ENCODE results near the gene FCER1A.
A peak's percentile ranks its signal among the peaks of the same experiment; 100 is the strongest.
"Not testable (repeated sequence)": the region's sequence is repeated elsewhere in the genome, so short reads cannot be mapped to it uniquely, and the experiment has no call there.

Gene FCER1A

DNA sequence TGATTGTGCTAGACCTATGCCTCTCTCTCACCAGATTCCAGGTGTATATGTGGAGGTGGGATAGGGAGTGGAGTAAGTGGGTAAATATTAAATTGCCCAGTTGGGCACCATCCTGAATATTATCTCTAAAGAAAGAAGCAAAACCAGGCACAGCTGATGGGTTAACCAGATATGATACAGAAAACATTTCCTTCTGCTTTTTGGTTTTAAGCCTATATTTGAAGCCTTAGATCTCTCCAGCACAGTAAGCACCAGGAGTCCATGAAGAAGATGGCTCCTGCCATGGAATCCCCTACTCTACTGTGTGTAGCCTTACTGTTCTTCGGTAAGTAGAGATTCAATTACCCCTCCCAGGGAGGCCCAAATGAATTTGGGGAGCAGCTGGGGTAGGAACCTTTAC is at the start of gene FCER1A:
FCER1A (plus strand) TSS at position 242 of the 400 bp plus-strand sequence; CDS start at position 271, 29 bp downstream.
- DNase-seq (ENCODE audit: low spot score): no peak

DNA sequence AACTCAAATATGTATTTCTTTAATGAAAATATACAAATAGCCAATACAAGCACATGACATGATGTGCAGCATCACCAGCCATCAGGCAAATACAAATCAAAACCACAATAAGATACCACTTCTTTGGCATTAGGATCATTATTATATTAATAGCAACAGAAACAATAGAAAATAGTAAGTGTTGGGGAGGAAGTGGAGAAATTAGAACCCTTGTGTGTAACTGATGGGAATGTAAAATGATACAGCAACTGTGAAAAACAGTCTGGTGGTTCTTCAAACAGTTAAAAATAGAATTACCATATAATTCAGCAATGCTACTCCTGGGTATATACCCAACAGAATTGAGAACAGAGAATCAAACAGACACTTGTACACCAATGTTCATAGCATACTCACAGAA is 40.8 kb upstream of the FCER1A start:
- DNase-seq (ENCODE audit: low spot score): no peak

DNA sequence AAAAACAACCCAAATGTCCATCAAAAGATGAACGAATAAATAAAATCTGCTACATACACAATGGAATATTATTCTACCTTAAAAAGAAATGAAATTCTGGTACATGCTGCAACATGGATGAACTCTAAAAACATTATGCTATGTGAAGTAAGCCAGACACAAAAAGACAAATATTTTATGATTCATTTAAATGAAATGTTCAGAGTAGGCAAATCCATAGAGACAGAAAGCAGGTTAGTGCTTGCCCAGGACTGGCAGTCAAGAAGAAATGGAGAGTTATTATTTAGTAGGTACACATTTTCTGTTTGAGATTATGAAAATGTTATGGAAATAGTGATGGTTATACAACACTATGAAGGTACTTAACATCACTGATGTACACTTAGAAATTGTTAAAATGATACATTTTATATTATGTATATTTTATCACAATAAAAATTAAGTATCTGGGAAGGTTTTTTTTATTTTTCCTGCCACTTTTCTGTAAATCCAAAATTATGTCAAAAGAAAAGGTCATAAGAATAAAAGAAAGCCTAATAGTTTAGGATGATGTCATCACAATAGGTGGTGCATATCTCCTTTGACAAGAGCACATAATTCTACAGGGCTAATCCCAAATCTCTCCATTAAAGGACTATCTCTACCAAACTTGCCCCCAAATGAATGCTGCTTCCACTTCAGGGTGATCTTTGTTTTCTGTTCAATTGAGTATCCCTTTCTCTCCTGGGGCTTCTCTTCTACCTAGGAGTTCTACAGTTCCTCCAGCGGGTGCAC is 40.2 kb upstream of the FCER1A start:
- DNase-seq (ENCODE audit: low spot score): no peak

DNA sequence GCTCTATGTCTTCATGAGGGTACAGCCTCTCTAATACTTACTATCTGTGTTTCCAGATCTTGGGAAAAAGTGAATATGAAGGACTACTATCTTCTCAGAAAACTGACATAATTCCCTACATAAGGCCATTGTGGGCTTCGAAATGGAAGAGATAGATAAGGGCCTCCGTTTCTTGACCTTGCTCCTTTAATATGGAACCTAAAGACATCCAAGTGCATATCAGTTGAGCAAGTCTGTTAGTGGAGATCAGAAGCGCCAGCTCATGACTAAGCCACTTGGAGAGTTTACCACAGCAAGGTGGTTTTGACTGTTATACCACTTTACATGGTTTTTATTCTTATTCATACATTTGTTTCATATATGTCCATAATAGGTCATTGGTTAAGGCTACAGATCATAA is 35.3 kb upstream of the FCER1A start:
- no peak for DNase-seq (ENCODE audit: low spot score)

DNA sequence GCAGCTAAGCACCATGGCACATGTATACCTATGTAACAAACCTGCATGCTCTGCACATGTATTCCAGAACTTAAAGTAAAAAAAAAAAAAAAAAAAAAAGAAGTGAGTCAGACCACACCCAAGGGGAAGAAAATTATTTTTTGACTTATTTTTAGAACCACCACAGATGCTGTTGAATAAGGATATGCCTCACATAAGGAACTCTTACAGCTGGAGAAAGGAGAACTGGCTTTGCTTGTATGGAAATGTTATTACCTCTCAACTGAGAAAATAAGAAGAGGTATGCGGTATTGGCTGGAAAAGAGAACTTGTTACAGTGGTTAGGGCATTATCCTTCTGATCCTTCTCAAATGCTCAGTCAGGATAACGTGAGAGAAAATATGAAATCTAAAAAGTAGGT is 27.5 kb upstream of the FCER1A start:
- DNase-seq (ENCODE audit: low spot score): no peak

DNA sequence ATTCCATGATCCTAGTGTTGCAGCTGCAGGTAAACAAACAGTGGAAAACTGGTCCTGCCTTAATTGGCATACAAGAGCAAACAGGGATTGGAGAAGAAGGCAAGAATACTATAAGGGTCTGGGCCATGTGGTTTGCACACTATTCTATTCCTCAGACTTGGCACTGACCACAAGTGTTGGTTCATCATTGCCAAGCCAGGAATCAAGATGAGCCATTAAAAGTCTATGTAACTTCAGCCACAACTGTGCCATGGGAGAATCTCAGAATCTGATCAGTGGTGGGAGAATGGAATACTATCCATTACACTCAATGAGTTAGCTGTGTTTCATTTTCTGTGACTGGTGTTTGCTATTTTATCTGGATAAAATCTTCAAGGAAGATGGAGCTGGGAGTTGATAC is 26.2 kb upstream of the FCER1A start:
- DNase-seq (ENCODE audit: low spot score): no peak

DNA sequence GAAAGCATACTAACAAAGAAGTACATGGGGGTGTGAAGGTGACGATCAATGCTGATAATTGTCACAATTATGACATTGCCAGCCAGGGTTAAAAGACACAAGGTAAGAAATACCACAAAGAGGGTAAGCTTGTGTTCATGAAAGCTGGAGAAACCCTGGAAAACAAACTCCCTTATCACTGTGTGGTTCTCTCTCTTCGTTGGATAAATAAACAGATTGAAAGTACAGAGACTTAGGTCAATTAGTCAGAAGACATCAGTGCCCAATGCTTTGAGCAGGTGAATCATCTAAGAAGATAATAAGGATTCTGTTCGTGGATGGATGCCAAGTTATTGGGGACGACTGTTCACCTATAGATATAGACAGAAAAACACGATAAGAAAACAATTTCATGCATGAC is 22.4 kb upstream of the FCER1A start:
- DNase-seq (ENCODE audit: low spot score): no peak

DNA sequence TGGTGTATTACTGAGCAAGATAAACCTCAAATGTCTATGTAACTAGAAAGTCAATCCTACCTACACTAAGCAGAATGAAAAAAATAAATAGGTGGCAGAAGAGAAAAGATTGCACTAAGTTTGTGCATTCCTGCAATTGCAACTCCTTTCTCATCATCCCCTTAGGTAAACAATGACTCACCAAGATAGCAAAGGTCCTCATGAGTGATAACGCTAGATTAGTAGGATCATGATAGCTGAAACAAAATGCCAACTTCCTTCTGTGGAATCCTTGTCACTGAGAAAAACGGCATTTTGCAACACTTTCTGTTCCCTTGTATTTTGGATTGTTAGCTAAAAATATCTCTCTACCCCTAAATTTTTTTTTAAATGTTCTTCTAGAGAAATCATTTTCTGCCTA is 20.0 kb upstream of the FCER1A start:
- DNase-seq (ENCODE audit: low spot score): no peak

DNA sequence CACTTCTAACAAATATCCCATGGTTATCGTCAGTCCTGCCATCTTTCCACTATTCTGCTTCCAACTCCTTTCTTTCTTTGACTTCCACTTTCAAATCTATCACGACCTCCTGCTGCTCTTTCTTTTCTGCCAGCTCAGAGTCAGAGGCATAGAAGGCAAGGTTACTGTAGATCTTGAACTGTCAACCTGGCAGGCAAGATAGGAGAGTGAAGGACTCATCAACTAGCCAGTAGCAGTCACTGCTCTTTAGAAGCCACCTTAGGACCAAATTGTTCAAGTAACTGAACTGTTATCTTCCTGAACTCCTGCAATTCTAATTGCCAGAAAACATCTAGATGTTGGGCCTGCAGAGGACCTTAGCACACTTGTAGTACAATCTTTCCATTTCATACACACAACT is 13.1 kb upstream of the FCER1A start:
- DNase-seq (ENCODE audit: low spot score): no peak

DNA sequence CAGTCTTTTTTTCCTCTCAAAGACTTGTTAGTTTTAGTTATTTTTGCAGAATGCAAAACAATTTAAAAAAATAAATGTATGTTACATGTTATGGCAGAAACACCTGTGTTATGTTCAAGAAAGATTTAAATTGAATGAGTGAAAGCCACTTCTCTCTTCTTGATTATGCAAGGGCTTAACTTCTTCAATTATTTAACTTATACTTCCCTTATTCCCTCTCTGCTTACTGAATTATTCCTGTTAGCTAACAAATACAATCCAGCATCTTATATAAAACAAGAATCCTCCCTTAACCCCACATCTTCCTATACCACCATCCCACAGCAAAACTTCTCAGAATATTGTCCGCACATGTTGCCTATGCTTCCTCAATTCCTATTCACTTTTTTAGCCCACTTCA is 10.7 kb upstream of the FCER1A start:
- DNase-seq (ENCODE audit: low spot score): no peak

DNA sequence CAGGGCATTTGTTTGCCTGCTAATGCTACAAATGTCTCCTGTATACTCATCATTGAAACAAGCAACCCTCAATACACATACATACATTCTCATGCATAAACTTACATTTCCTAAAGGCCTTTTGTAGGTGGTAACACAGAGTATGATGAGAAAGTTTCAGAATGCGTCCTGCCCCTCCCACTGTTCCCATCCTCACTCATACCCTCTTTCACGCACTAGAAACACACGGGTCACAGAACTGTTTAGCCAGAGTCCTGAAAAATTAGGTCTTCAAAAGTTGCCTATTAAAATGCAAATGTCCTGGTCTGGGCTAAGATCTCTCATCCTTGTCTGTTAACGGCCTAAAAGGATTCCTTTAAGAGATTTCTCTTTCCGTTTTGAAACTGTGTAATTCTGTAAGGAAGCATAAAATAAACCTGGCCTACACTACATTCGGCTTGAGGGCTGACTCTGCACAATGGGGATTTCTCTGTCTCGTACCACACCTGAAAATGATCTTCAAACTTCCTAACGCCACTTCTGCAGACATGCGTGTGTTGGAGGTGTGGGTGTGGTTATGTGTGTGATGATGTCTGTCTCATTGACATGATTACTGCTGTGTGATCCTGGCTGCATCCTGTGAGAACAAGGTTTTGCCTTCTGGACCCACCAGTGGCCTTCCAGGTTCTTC is 5.3 kb upstream of the FCER1A start:
- no peak for DNase-seq (ENCODE audit: low spot score)

DNA sequence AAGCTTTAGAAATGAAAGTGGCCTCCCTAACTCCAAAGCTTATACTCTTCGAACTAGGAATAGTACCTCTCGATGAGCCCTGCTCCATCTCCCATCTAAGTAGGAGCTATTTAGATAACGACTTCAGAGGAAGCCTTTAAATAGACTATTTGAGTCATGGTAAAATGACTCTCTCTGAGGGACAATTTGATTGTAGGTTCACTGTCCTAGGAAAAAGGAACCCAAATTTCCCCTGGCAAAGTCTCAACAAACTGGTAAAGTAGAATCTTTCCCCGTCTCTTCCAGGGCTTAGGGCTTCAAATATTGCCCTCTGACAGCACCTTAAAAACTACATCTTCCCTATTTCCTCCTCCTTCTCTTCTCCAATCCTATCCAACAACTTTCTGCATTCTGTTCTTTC is 2.0 kb upstream of the FCER1A start:
- DNase-seq (ENCODE audit: low spot score): no peak

DNA sequence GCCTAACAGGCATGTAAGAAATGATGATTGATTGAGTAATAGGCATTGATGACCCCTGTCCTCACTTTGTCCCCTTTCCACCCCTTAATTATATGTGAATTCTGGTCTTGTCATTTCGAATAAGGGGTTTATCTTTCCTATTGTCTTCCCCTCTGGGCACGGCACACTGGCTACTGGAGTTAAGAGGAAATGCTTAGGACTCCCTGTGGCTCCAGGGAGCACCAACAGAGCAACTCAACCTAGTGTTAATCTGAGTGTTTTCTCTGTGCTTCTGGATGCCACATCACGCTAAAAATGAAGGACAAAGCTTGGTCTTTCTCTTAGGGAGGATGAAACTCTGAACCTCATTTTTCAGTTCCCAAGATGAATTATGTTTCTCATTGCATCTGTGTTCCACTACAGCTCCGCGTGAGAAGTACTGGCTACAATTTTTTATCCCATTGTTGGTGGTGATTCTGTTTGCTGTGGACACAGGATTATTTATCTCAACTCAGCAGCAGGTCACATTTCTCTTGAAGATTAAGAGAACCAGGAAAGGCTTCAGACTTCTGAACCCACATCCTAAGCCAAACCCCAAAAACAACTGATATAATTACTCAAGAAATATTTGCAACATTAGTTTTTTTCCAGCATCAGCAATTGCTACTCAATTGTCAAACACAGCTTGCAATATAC is 5.3 kb downstream of the FCER1A start:
- DNase-seq (ENCODE audit: low spot score): no peak

DNA sequence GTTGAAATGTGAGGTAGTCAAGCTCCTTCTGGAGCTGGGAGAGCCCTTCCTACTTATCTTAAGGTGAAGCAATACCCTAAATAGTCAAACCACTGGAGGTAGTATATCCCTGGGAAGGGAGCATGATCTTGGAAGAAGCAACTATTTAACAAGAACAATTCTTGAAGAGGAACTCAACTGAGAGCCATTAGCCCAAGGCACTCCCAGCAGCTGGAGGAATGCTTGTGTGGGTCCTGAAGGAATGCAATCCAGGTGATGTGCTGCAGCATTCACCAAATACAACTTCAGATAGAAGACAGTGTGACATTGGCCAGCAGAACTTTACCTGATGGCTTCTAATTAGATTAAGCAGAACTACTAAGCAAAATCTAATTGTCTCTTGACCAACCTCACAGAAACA is 9.5 kb downstream of the FCER1A start:
- no peak for DNase-seq (ENCODE audit: low spot score)

DNA sequence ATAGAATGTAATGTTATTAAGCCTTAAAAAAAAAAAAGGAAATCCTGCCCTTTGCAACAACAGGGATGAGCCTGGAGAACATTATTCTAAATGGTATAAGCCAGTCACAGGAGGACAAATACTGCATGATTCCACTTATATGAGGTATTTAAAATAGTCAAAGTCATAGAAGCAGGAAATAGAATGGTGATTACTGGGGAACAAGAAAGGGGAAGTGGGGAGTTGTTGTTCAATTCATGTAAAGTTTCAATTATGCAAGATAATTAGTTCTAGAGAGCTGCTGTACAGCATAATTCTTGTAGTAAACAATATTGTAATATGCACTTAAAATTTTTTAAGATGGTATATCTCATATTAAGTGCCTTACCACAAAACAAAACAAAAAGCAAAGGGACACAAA is 13.2 kb downstream of the FCER1A start:
- no peak for DNase-seq (ENCODE audit: low spot score)

DNA sequence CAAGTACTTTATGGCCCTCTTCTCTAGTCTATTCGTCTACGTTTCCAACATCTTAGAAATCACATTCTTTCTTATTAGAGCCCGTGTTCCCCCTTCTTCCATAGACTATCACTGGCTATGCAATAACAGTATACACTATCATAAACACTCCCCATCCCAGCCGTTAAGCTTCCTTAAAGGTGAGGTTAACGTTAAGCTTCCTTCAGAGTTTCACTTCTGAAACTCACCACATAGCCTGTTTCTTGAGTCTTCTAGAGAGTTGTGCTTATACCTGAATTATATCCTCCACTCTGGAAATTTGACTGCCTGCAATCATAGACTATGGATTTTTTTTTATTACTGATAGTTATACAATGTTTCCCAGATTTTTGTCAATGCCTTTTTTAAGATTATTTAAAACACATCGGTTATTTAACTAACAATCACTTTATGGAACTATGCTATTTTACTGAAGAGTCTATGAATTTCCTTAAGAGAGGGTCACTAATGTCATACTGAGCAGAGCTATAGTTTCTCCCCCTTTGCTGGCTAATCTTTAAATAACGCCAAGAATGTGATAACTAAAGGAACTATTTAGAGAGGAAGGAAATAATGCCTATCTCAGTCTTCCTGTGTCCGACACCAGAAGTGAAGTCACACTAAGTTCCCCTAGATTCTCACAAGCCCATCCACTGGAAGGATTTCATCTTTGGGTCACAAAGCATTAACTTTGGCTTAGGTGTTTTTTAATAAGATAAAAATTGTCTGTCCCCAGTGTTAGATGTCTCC is 16.8 kb downstream of the FCER1A start:
- peak; percentile 24 for DNase-seq (ENCODE audit: low spot score)

DNA sequence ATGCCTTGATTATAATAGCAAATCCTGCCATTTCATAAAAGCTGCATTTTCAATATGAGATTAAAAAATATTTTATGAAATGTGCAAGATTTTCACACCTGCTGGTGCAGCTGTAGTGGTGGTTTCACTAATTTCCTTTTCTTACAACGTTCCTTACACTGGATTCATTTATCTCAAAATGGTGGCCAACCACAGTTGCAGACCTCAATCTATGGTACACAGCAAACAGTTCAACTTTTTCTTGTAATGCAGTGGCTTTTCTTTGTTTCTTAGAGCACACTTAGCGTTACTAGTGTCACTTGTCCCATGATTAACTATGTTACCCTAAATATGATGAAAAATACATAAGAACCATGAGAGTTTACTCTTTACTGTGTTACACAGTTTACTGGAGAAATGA is 32.7 kb downstream of the FCER1A start:
- no peak for DNase-seq (ENCODE audit: low spot score)

DNA sequence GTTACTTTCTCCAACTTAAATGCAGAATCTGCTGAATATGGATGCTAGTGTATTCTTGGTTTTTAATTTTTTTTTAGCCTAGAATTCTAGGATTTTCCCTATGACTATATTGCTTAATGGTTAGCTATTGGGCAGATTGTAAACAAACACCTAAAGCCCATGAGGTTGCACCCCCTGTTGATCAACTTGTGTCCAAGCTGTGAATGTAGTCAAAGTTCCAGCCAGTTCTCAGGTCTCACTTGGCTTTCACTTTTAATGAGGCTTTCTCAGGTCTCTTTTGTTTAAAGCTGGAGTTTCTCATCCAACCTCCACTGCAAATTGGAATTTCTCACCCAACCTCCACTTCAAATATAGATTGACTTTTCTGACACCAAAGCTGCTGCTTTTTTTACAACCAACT is 35.9 kb downstream of the FCER1A start:
- DNase-seq (ENCODE audit: low spot score): no peak

DNA sequence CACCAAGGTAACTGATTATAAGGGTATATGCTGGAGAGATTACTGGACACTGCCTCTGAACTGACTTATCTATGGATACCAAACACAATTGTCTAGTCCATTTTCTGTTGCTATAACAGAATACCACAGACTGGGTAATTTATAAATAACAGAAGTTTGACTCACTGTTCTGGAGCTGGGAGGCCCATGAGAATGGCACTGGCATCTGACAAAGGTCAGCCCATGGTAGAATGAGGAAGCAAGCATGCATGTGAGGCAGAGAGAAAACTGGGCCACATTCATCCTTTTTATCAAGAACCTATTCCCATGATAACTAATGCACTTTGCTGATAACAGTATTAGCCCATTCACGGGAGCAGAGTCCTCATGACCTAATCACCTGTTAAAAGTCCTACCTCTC is 37.4 kb downstream of the FCER1A start:
- no peak for DNase-seq (ENCODE audit: low spot score)

DNA sequence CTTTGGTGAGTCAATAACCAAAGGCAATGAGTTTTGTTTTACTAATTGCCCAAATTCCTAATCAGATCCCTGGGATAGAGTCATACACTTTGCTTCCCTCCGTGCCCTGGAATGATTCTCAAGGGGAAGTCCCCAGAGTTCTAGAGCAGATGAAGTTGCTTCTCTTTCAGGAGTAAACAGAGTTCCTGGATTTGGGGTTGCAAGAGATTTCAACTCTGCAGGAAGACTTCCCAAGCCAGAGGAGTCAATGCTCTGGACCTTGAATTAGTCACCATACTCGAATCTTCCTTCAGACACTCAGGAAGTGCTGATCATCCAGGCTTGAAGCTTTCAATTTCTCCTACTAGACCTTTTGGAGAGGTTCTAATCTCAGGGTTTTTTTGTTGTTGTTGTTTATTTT is 39.6 kb downstream of the FCER1A start:
- DNase-seq (ENCODE audit: low spot score): no peak

DNA sequence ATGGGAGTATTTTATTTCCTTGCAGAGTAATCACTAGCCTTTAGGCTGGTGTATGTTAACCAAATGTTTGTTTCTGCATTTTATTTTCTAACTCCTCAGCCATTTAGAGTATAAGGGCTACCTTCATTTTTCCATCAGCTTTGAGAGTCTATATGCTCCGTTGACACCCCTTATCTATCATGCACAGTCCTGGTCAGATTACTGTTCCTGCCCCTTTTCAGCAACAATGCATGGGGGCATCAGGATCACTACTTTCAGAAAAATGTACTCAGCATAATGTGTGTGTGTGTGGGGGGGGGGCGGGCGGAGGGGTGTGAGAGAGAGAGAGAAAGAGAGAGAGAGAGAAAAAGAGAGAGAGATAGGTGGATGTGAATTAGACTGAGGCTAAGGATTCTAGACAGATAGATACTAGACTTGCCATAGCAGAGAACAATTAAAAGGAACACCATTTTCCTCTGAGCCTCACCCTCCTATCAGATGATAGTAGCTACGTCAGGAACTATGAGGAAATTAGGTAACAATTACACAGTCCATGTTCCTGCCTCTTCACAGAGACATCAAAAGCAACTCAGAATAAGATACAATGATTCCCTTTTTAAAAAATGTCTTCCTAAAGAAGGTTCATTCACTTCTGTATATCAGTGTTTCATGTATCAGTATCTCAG is 40.8 kb downstream of the FCER1A start:
- DNase-seq (ENCODE audit: low spot score): no peak

DNA sequence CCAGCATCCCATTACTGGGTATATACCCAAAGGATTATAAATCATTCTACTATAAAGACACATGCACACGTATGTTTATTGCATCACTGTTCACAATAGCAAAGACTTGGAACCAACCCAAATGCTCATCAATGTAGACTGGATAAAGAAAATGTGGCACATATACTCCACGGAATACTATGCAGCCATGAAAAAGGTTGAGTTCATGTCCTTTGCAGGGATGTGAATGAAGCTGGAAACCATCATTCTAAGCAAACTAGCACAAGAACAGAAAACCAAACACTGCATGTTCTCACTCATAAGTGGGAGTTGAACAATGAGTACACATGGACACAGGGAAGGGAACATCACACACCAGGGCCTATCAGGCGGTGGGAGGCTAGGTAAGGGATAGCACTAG is 47.2 kb downstream of the FCER1A start:
- not testable (repeated sequence) for DNase-seq (ENCODE audit: low spot score)

Data from kidney capillary endothelial cell (primary cell).